HepG2 (cell line): ENCODE results near the gene AGTRAP. TPM values are rescaled to one million over a fixed set of nuclear protein-coding genes. Genes with fewer than 3 reads are reported as not detected.

Source experiments
- ATAC-seq: fragments of 200-7000 bp; cut with Tn5 transposase; 3 replicates; pipeline ENCODE4 v1.9.1; 2020; ENCODE audit warnings: mild to moderate bottlenecking, moderate library complexity
- BruUV-seq: library from RNA; stranded (reverse); fragments of 400-500 nt; replicated peaks from 2 replicates; lab custom pipeline; 2021; lab: Mats Ljungman, UMichigan
- CTCF ChIA-PET: fragments of 300-600 bp; formaldehyde crosslinking; extraction: SDS; loops from one replicate; lab custom pipeline; 2021; ENCODE audit warnings: low total read pairs, inconsistent platforms, low intra/inter-chr PET ratio; lab: Yijun Ruan, JAX
- POLR2A ChIA-PET: fragments of 350-600 bp; sonication (Branson Sonifier 250); formaldehyde crosslinking; loops from one replicate; lab custom pipeline; 2020; ENCODE audit warnings: antibody characterized with exemption, inconsistent platforms; lab: Yijun Ruan, JAX
- DNase-seq: peaks from one replicate; pipeline ENCODE4 v3.0.0-alpha.2; 2015; ENCODE audit warnings: low spot score
- FAIRE-seq: peaks from 3 replicates; lab custom pipeline; 2011; peaks lifted over from hg19 to GRCh38; lab: Jason Lieb, UNC
- H2AFZ ChIP-seq: one replicate; pipeline ENCODE4 v1.6.1; 2011; ENCODE audit warnings: low read length, inconsistent platforms
- H3K27ac ChIP-seq: fragments of 300-600 bp; 3 replicates; pipeline ENCODE4 v1.8.0; 2011; ENCODE audit warnings: mixed run types, mild to moderate bottlenecking, mixed read lengths, low read length, inconsistent platforms; ENCODE audit not compliant: insufficient read depth; ENCODE audit errors: extremely low read length
- H3K27me3 ChIP-seq, 2 experiments: fragments of 200-600 bp in 1 of 2; 2 replicates in 1 of 2; 3 replicates in 1 of 2; pipeline versions ENCODE4 v1.6.0 to v1.8.0; 2011; ENCODE audit warnings: low read length in 2 of 2, mild to moderate bottlenecking in 2 of 2, moderate library complexity in 2 of 2, inconsistent platforms in 1 of 2; ENCODE audit not compliant: insufficient read depth in 2 of 2, control insufficient read depth in 1 of 2
- H3K36me3 ChIP-seq, 2 experiments: fragments of 200-600 bp in 1 of 2; replicated peaks in 1 of 2; 2 replicates in 1 of 2; 3 replicates in 1 of 2; pipeline versions ENCODE4 v1.5.1 to v1.8.0; 2011; ENCODE audit warnings: low read length in 2 of 2, inconsistent platforms in 1 of 2; ENCODE audit not compliant: insufficient read depth in 2 of 2, control insufficient read depth in 1 of 2
- H3K4me1 ChIP-seq: 2 replicates; pipeline ENCODE4 v1.5.1; 2012; ENCODE audit warnings: low read length, inconsistent platforms; ENCODE audit not compliant: insufficient read depth
- H3K4me2 ChIP-seq: 2 replicates; pipeline ENCODE4 v1.6.0; 2011; ENCODE audit warnings: low read depth, low read length, inconsistent platforms
- H3K4me3 ChIP-seq, 3 experiments: fragments of 200-600 bp in 1 of 3; sonication (generic), shearing (Covaris generic) in 1 of 3; replicated peaks in 1 of 3; 2 replicates each; pipeline ENCODE4 v1.5.1; 2011 to 2016; ENCODE audit warnings: low read length in 3 of 3, inconsistent platforms in 2 of 3, low read depth in 2 of 3, mild to moderate bottlenecking in 2 of 3, control low read depth in 1 of 3, mixed read lengths in 1 of 3; ENCODE audit not compliant: insufficient read depth in 1 of 3
- H3K79me2 ChIP-seq: one replicate; pipeline ENCODE4 v1.6.1; 2011; ENCODE audit warnings: low read length, inconsistent platforms; ENCODE audit not compliant: insufficient read depth
- H3K9ac ChIP-seq: 2 replicates; pipeline ENCODE4 v1.6.0; 2011; ENCODE audit warnings: mild to moderate bottlenecking, low read depth, low read length, inconsistent platforms; ENCODE audit not compliant: insufficient read depth
- H3K9me3 ChIP-seq: 2 replicates; pipeline ENCODE4 v1.5.1; 2012; ENCODE audit warnings: mild to moderate bottlenecking, low read length
- H4K20me1 ChIP-seq: 2 replicates; pipeline ENCODE4 v1.6.0; 2011; ENCODE audit warnings: inconsistent platforms, mild to moderate bottlenecking, low read length, moderate library complexity; ENCODE audit not compliant: insufficient read depth
- AHDC1 ChIP-seq: sonication (generic); formaldehyde crosslinking; IDR thresholded peaks from 2 replicates; pipeline ENCODE4 v1.5.1; 2020; ENCODE audit warnings: mild to moderate bottlenecking, missing genetic modification reagents, borderline replicate concordance
- BATF2 ChIP-seq: sonication (generic); formaldehyde crosslinking; IDR thresholded peaks from 2 replicates; pipeline ENCODE4 v1.8.0; 2022; ENCODE audit warnings: mild to moderate bottlenecking, missing genetic modification reagents, moderate library complexity
- KDM2A ChIP-seq: sonication (generic); formaldehyde crosslinking; IDR thresholded peaks from 2 replicates; pipeline ENCODE4 v1.4.0; 2020; ENCODE audit warnings: low read depth, missing genetic modification reagents, borderline replicate concordance
- LRRFIP1 ChIP-seq: sonication (generic); formaldehyde crosslinking; conservative IDR thresholded peaks from 2 replicates; pipeline ENCODE4 v1.4.0; 2020; ENCODE audit warnings: missing genetic modification reagents
- NR2F6 ChIP-seq, 2 experiments: IDR thresholded peaks; 2 replicates each; pipeline ENCODE4 v1.6.1; 2016; ENCODE audit warnings: antibody characterized with exemption in 1 of 2, mild to moderate bottlenecking in 1 of 2
- ONECUT2 ChIP-seq: sonication (generic); formaldehyde crosslinking; IDR thresholded peaks from 2 replicates; pipeline ENCODE4 v1.4.0; 2020; ENCODE audit warnings: missing genetic modification reagents
- PHB2 ChIP-seq: fragments of 450-650 bp; IDR thresholded peaks from 2 replicates; pipeline ENCODE4 v1.6.1; 2018; ENCODE audit not compliant: partially characterized antibody
- PLRG1 ChIP-seq: fragments of 450-650 bp; conservative IDR thresholded peaks from 2 replicates; pipeline ENCODE4 v1.6.1; 2016
- SNRNP70 ChIP-seq: fragments of 200-400 bp; formaldehyde crosslinking; IDR thresholded peaks from 2 replicates; pipeline ENCODE4 v1.6.1; 2017; ENCODE audit warnings: mild to moderate bottlenecking, low read depth, low read length, moderate library complexity
- TAF1 ChIP-seq: sonication (generic); formaldehyde crosslinking; IDR thresholded peaks from 2 replicates; pipeline ENCODE4 v1.4.0; 2020; ENCODE audit warnings: missing genetic modification reagents
- ZFP82 ChIP-seq: sonication (generic); formaldehyde crosslinking; IDR thresholded peaks from 2 replicates; pipeline ENCODE4 v1.5.1; 2020; ENCODE audit warnings: mild to moderate bottlenecking, missing genetic modification reagents, borderline replicate concordance
- ZNF263 ChIP-seq: sonication (generic); formaldehyde crosslinking; IDR thresholded peaks from 2 replicates; pipeline ENCODE4 v1.4.0; 2020; ENCODE audit warnings: missing genetic modification reagents
- ZNF563 ChIP-seq: sonication (generic); formaldehyde crosslinking; IDR thresholded peaks from 2 replicates; pipeline ENCODE4 v1.8.0; 2022; ENCODE audit warnings: mild to moderate bottlenecking, moderate library complexity, missing genetic modification reagents
- ZNF605 ChIP-seq: sonication (generic); formaldehyde crosslinking; IDR thresholded peaks from 2 replicates; pipeline ENCODE4 v1.8.0; 2022; ENCODE audit warnings: mild to moderate bottlenecking, missing genetic modification reagents
- WGBS: methylation state at CpG from one replicate; pipeline ENCODE4 v1.1.6; 2017; ENCODE audit warnings: low lambda C conversion rate; 5-methylcytosine and 5-hydroxymethylcytosine counted together
- in situ Hi-C: cut with HindIII; loops from 2 replicates; pipeline ENCODE4 v1.10.0; 2017; ENCODE audit warnings: low pct_unique_long_range_greater_than_20kb; ENCODE audit not compliant: extremely low pct_ligation_motif_present
- intact Hi-C: fragments of 100-400 bp; cut with micrococcal nuclease; formaldehyde crosslinking; loops from one replicate; pipeline ENCODE4 v1.10.0; 2022; ENCODE audit not compliant: unreplicated experiment
- polyA plus RNA-seq, 8 experiments: library from polyadenylated mRNA; depleted of rRNA in 3 of 8; stranded (reverse) in 7 of 8; unstranded in 1 of 8; fragments of >200 nt; fragmentation: Illumina TruSeq in 4 of 8; extraction: Trizol in 4 of 8; gene quantifications; 2 replicates each; pipeline versions ENCODE4 v1.2.1 to v1.2.3, GENCODE V29; 2011 to 2016; ENCODE audit warnings: low read depth in 4 of 8, missing spikeins in 1 of 8, mixed read lengths in 1 of 8; ENCODE audit not compliant: insufficient read depth in 1 of 8
- total RNA-seq, 5 experiments: library from RNA; depleted of rRNA; stranded (reverse); fragments of >200 nt; fragmentation: Illumina TruSeq; extraction: Trizol; gene quantifications; 2 replicates each; pipeline ENCODE4 v1.2.3, GENCODE V29; 2016; ENCODE audit warnings: low read depth in 1 of 5

The AGTRAP gene
- total and polyA plus RNA-seq, 2 of the 13 experiments (the other 11 are each of a cell fraction or from before 2014, with no cell fraction given) = 28.3 to 32.0 TPM

GRCh38 chr1:11744287-11744686 is 8.4 kb downstream of the AGTRAP start (continued):
- no peak for TF ChIP-seq PHB2
- TF ChIP-seq AHDC1 (CRISPR knock-in tag) = no peak

- no peak overlapping the region for H3K4me2 ChIP-seq
- BruUV-seq = no TSS peak
- no peak for DNase-seq
- FAIRE-seq = no peak
- H3K4me3 ChIP-seq = no peak overlapping the region
- ChIA-PET POLR2A (no interaction called here), CTCF (no interaction called here)
- TF ChIP-seq LRRFIP1 (CRISPR knock-in tag) = no peak
- no peak for TF ChIP-seq KDM2A (CRISPR knock-in tag)
- no peak for TF ChIP-seq SNRNP70
- no peak for TF ChIP-seq PLRG1
- TF ChIP-seq ZFP82 (CRISPR knock-in tag) = no peak
- TF ChIP-seq ZNF263 (CRISPR knock-in tag) = no peak
- TF ChIP-seq NR2F6 (IDR thresholded peaks at IDR 0.05) = no peak
- TF ChIP-seq NR2F6 (CRISPR knock-in tag; IDR thresholded peaks at IDR 0.05) = no peak
- TF ChIP-seq BATF2 (CRISPR knock-in tag) = no peak
- no peak for TF ChIP-seq TAF1
- TF ChIP-seq ONECUT2 (CRISPR knock-in tag) = no peak
- no peak for TF ChIP-seq ZNF563 (CRISPR knock-in tag)
- no peak for TF ChIP-seq ZNF605 (CRISPR knock-in tag)
- peaks cover 1 to 4% of the 10 kb centered on the region in 2 experiments; a peak in 2 of 5 replicates for H3K36me3 ChIP-seq
- H3K4me1 ChIP-seq = no peaks in the 10 kb centered on the region
- no peak overlapping the region for H3K9ac ChIP-seq
- no peak for ATAC-seq
- H4K20me1 ChIP-seq = no peaks in the 10 kb centered on the region
- WGBS = 94% methylated on average over 6 of the region's 6 CpGs
- no peak overlapping the region for H3K27ac ChIP-seq
- in situ Hi-C loops (no loop called here), intact Hi-C loops (no loop called here)
- no peak overlapping the region for H2AFZ ChIP-seq
- no peaks in the 10 kb centered on the region for H3K27me3 ChIP-seq
- H3K79me2 ChIP-seq = no peaks in the 10 kb centered on the region
- H3K9me3 ChIP-seq = no peaks in the 10 kb centered on the region
Measured at GRCh38 chr1:11746092-11746491, 10.2 kb downstream of the AGTRAP start.
